ENCODE data around the gene NUDT11.
A peak's percentile ranks its signal among the peaks of the same experiment; 100 is the strongest.
"Not testable (repeated sequence)": the region's sequence is repeated elsewhere in the genome, so short reads cannot be mapped to it uniquely, and the experiment has no call there.

NUDT11 gene

GRCh38 chrX:51496501-51497291, at the start of gene NUDT11:
NUDT11 (minus strand) TSS chrX:51496592; CDS start chrX:51496444, 148 bp downstream.
- peak in 39 of 56 donors; percentile 0 to 76 (median 26) for DNase-seq

- no peak for DNase-seq
Observed at GRCh38 chrX:51520393-51520792, 24.0 kb upstream of the NUDT11 start.

- DNase-seq, result not testable (repeated sequence)
Observed at GRCh38 chrX:51519131-51519530, 22.7 kb upstream of the NUDT11 start.

GRCh38 chrX:51507551-51507950, 11.2 kb upstream of the NUDT11 start:
- no peak for DNase-seq

GRCh38 chrX:51495701-51496488, 497 bp downstream of the NUDT11 start:
- DNase-seq, result peak in 10 of 56 donors; percentile 0 to 19 (median 4)

GRCh38 chrX:51494409-51494808, 2.0 kb downstream of the NUDT11 start:
- DNase-seq, result no peak

GRCh38 chrX:51487960-51488267, 8.5 kb downstream of the NUDT11 start:
- no peak for DNase-seq

- no peak for DNase-seq
Observed at GRCh38 chrX:51484616-51485015, 11.8 kb downstream of the NUDT11 start.

GRCh38 chrX:51482411-51482810, 14.0 kb downstream of the NUDT11 start:
- not testable (repeated sequence) for DNase-seq

GRCh38 chrX:51476930-51477329, 19.5 kb downstream of the NUDT11 start:
- no peak for DNase-seq

GRCh38 chrX:51463322-51463721, 33.1 kb downstream of the NUDT11 start:
- no peak for DNase-seq

- peak in 1 of 56 donors; percentile 0 for DNase-seq
Observed at GRCh38 chrX:51461053-51462044, 35.0 kb downstream of the NUDT11 start.

- no peak for DNase-seq
Observed at GRCh38 chrX:51459125-51459524, 37.3 kb downstream of the NUDT11 start.

GRCh38 chrX:51456814-51457213, 39.6 kb downstream of the NUDT11 start:
- DNase-seq, result no peak

- DNase-seq, result no peak
Observed at GRCh38 chrX:51456246-51456645, 40.1 kb downstream of the NUDT11 start.

- DNase-seq, result no peak
Observed at GRCh38 chrX:51440365-51440764, 56.0 kb downstream of the NUDT11 start.

All from nucleus accumbens (tissue), 56 donors.